Activated CD4-positive, alpha-beta T cell treated with anti-CD3 and anti-CD28 coated beads, Interleukin-2, amount 50 U/mL, for 16 hours (primary cell): ENCODE measurements around the gene ESYT2.
A peak's percentile ranks its signal among the peaks of the same experiment; 100 is the strongest.
"Not testable (repeated sequence)": the region's sequence is repeated elsewhere in the genome, so short reads cannot be mapped to it uniquely, and the experiment has no call there.

Source experiments
- DNase-seq: peaks from one replicate; pipeline ENCODE4 v3.0.0-alpha.2; 2020

Gene ESYT2

DNA sequence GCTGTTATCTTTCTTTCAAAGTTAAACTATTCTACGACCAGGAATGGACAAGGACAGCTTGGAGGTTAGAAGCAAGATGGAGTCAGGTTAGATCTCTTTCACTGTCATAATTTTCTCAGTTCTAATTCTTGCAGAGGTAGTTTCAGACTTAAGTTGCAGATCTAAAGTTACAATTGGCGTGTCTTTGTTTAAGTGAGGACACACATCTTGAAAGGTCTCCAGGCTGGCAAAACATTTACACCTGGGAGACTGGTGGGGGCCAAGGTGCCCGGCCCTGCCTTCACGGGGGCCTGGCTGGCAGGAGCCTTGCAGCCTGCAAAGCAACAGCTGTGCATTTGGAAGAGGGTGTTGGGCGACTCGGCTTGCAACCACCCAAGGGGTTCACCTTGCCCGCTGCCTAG lies 25.4 kb upstream of the ESYT2 start:
- DNase-seq = no peak

DNA sequence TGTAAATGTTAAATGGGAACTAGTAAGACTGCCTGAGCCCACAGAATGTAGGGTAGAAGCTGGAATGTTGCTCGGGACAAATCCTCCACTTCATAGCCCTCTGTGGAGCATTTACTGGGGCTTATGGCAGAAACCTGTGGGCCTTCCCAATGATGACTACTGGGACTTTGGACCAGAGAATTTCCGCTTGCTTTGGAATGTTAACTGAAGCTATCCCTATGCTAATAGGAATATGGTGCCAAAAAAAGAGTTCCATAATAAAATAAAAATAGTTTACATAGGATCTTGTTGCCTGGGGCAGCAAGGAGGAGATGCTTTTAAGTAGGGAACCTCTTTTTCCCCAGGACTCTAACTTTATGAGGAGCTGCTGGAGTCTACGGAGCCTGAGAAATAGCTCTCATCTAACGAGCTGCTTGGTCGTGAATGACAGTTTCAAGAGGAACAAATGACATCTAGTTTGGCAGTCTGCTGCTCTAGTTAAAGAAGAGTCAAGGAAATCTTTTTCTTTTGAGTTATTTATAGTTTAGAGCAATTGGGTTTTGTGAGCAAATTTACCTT lies 21.3 kb upstream of the ESYT2 start:
- no peak for DNase-seq

DNA sequence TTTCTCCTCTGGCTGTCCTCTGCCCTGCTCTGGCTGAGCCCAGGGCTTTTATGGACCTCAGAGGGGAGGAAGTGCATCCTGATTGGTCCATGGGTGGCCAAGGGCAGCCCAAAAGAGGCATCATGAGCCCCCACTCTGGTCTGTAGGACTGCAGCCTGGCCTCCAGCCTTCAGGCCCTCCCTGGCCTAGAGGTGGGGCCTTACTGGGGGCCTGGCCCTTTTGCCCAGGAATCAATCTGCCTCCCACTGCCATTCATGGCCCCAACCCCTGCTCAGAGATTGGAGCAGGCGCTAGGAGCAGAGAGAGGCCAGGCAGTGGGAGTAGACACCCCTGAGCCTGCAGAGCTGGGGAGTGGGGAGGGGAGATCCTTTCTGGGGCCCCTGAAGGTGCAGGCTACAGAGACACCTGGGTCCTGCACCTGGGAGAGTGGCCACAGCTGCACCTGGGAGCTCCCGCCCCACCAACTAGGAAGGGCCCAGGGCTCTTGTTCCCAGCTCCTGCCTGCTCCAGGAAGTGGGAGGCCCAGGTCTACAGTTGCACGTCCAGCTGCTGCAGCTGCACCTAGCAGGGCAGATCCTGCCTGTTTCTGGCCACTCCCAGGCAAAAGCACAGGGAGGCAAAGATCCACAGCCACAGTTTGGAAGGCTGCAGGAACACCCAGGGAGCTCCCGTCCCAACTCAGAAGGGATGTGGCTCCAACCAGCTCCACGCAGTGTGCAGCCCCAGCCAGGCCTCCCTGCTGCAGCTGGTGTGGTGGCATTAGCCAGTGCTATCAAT lies 20.6 kb upstream of the ESYT2 start:
- no peak for DNase-seq

DNA sequence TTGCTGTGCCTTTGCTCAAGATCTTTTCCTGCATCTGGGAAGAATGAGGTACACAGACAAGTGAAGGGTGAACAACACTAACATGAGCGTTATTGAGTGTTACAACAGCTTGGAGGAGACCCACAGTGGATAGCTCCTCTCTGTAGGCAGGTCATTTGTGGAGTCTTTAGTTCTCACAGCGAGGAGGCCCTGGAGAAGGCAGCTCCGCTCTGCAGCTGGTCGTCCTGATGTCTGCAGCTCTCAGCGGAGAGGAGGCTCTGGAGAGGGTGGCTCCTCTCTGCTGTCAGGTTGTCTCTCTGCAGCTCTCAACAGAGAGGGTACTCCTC lies 20.1 kb upstream of the ESYT2 start:
- no peak for DNase-seq

GRCh38 chr7:158847451-158847866 lies 18.1 kb upstream of the ESYT2 start:
- no peak for DNase-seq

DNA sequence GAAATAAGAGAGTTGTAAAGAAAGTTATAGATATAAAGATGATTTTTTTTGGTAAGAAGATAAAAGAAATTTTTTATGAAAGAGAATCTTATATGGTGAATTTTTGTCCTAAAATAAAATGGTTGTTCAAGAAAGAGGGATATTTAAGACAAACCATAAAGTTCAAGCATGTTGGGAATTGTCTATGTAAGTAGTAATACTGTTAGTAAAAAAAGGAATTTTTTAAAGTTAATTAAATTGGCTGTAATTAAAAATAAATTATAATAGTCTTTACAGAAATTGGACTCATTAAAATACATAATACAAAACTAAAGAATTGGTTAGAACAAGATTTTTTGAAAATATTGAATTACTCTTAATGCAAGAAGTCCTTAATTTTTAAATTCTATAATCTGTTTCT lies 17.0 kb upstream of the ESYT2 start:
- DNase-seq = no peak

GRCh38 chr7:158843771-158844170 lies 14.5 kb upstream of the ESYT2 start:
- DNase-seq = no peak

- DNase-seq = no peak
Observed at GRCh38 chr7:158842486-158842885, 13.2 kb upstream of the ESYT2 start.

- DNase-seq = no peak
Observed at GRCh38 chr7:158840604-158841003, 11.3 kb upstream of the ESYT2 start.

DNA sequence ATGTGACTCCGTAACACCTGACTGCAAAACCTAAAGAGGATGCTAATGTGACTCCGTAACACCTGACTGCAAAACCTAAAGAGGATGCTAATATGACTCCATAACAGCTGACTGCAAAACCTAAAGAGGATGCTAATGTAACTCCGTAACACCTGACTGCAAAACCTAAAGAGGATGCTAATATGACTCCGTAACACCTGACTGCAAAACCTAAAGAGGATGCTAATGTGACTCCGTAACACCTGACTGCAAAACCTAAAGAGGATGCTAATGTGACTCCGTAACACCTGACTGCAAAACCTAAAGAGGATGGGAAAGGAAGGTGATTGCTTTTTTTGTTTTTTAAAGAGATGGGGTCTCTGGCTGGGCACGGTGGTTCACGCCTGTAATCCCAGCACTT lies 9.9 kb upstream of the ESYT2 start:
- DNase-seq = not testable (repeated sequence)

DNA sequence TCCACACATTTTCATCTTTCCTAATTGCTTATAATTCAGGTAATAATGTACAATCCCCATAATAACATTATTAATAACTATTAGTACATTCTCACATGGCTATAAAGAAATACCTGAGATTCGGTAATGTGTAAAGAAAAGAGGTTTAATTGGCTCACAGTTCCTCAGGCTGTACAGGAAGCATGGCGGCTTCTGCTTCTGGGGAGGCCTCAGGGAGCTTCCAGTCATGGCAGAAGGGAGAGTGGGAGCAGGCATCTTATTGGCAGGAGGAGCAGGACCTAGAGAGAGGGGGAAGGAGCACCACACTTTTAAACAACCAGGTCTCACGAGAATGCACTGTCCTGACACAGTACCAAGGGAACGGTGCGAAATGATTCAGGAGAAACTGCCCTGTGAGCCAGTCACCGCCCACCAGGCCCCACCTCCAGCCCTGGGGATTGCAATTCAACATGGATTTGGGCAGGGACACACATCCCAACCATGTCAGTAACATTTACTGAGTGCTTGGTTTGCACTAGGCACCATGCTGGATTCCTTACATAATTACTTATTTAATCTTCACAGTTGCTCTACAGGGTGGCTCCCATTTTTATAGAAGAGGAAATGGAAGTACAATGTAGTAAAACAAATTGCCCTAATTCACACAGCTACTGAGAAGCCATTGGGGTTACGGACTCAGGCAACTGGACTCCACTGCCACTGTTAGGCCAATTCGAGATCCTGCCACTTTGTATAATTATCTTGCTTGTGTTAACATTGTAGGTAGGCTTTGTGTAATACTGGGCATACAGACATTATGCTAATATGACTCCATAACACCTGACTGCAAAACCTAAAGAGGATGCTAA lies 8.7 kb upstream of the ESYT2 start:
- DNase-seq = no peak

GRCh38 chr7:158836692-158837091 lies 7.4 kb upstream of the ESYT2 start:
- DNase-seq = no peak

DNA sequence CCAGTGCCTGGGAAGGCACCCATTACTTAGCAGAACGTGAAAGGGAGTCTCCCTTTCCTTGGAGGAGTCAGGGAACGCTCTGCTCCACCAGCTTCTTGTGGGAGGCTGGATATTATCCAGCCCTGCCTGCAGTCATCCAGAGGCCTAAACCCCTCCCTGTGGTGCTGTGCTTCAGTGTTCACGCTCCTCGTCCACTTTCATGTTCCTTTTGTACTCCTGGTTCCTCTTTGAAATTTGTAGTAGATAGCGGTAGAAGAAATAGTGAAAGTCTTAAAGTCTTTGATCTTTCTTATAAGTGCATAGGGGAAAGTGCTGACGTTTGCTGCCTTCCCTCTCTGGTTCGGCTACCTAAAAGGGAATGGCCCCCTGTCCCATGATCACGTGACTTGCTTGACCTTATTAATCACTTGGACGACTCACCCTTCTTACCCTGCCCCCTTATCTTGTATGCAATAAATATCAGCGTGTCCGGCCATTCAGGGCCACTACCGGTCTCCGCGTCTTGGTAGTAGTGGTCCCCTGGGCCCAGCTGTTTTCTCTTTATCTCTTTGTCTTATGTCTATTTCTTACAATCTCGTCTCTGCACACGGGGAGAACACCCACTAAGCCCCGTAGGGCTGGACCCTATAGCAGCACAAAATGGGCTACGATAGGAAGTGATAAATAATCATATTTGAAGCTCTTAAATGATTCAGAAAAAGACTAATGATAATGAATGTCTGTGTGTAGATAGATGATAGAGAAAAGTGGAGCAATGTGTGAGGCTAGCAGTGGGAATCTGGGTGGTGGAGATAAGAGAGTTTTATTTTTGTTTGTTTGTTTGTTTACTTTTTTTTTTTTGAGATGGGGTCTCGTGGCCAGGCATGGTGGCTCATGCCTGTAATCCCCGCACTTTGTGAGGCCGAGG lies 5.8 kb upstream of the ESYT2 start:
- DNase-seq = no peak

DNA sequence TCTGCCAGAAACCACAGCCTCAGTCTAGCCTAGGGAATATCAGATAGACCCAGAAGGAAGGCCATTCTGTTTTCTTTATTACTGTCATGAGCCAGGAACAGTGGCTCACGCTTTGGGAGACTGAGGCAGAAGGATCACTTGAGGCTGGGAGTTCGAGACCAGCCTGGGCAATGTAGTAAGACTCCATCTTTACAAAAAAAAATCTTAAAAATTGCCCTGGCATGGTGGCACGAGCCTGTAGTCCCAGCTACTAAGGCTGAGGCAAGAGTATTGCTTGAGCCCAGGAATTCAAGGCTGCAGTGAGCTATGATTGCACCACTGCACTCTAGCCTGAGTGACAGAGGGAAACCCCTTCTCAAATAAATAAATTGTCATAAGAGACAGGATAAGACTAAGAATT lies 3.7 kb upstream of the ESYT2 start:
- no peak for DNase-seq

DNA sequence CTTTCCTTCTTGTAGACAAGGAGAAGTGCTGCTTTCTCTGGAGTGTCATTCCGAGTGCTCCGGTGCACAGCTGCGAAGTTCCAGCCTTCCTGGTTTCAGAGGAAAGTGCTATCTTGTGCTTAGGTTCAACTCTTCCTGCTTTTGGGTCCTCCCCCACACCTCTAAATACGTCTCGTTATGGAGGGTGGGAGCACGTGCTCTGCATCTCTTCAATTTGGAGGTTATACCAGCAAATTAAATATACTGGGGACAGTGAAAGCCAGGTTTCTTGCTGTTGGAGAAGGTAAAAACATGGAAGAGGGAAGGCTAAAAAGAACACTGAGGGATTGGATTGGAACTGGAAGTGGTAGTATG lies 2.4 kb upstream of the ESYT2 start:
- DNase-seq = no peak

DNA sequence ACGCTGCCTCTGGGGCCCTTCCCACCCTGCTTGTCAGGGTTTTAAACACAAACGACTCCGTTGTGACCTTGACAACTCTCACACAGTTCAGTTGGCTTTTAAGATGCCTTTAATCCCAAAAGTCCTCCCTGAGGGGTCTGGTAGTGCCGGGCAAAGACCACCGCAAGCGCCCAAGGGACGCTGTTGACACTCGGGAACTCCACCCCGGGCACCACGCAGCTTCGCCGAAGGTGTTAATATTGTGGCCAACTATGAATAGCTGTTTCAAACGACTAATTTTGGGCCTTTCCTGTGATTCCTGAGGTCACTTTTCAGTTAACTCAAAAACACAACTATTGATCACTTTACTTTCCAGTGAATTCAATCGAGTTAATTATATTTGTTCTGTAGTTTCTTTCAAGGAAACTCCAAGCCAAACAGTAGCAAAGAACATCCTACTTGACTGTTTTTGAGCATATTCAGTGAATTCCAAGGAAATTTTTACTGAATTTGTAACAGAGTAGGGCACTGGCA lies 958 bp upstream of the ESYT2 start:
- DNase-seq = no peak

DNA sequence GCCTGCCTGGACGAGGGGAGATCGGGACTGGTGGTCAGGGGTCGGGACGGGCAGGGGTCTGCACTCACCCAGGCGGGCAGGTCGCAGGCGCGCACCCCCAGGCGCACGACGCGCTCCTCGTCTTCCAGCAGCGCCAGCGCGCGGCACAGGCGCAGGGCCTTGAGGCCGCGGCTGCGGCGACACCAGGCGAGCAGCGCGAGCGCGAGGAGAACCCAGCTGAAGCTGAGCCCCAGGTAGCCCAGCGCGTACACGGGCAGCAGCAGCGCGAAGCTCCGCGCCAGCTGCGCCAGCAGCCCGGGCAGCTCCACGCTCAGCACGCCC lies 328 bp downstream of the ESYT2 start:
- DNase-seq = peak; percentile 78

- DNase-seq = no peak
Observed at GRCh38 chr7:158828133-158829020, 932 bp downstream of the ESYT2 start.

DNA sequence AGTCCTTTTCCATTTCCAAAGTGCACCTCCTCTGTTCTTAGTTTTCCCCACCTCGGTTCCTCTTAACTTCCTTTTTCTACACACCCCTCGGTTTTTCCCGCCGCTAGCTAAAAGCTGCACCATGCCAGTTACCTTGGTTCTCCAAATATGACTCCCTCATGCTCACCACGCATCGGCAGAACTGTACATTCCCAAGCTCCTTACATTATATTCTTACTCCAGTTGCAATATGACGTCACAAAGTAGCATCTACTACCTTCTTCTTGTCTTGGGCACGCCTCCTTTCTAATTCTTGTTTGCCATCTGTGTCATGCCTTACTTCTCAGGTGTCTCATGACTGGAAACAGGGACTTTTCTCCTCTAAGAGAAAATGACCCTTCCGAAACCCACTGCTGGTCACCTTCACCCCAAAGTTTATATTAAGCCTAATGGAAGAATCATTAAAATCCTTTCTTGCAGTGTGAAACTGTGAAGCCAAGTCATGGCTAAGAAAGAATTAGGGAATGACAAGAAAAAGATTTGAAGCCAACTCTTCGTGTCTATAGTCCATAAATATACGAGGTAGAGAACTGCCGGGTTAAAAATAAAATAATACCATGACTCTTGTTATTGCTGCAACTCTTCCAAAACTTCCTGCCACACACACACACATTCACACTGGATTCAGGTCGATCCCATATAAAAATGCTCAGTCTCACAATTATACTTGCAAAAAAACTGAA lies 1.7 kb downstream of the ESYT2 start:
- peak; percentile 58 for DNase-seq

DNA sequence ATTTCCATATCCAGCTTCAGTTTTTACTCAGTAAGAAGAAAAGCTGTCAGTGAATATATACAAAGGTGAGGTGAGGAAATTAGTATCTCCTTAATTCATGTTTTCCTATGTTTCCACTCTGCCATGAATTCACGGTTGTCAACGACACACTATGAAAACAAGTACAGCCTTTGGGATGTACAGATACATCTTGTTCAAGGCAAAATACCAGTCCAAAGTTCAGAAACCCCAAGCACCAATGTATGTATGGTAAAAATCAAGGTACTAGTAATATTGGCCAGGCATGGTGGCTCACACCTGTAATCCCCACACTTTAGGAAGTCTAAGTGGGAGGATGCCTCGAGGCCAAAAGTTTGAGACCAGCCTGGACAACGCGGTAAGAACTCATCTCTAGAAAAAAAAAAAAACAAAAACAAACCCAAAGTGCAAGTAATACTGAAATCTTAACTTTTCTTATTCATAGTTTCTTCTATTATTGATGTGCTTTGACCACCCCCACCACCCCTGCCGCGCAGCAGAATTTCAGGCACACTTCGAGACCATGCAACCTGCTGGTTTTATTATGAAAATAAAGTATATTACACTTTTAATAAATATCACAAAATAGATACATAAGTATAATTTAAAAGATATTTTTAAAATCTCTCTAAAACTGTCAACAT lies 3.5 kb downstream of the ESYT2 start:
- DNase-seq = no peak

- DNase-seq = peak; percentile 89
Observed at GRCh38 chr7:158824028-158824427, 5.3 kb downstream of the ESYT2 start.
